GM18498 (cell line): Measurements from ENCODE around the gene MAMDC4.

Experiments used
- ATAC-seq: cut with Tn5 transposase; IDR thresholded peaks from one replicate; pipeline ENCODE4 v1.9.1; 2021; ENCODE audit warnings: mild to moderate bottlenecking, moderate library complexity; ENCODE audit not compliant: unreplicated experiment

Gene MAMDC4

GRCh38 chr9:136848393-136849037, 3.6 kb upstream of the MAMDC4 start:
- ATAC-seq, result no peak

DNA sequence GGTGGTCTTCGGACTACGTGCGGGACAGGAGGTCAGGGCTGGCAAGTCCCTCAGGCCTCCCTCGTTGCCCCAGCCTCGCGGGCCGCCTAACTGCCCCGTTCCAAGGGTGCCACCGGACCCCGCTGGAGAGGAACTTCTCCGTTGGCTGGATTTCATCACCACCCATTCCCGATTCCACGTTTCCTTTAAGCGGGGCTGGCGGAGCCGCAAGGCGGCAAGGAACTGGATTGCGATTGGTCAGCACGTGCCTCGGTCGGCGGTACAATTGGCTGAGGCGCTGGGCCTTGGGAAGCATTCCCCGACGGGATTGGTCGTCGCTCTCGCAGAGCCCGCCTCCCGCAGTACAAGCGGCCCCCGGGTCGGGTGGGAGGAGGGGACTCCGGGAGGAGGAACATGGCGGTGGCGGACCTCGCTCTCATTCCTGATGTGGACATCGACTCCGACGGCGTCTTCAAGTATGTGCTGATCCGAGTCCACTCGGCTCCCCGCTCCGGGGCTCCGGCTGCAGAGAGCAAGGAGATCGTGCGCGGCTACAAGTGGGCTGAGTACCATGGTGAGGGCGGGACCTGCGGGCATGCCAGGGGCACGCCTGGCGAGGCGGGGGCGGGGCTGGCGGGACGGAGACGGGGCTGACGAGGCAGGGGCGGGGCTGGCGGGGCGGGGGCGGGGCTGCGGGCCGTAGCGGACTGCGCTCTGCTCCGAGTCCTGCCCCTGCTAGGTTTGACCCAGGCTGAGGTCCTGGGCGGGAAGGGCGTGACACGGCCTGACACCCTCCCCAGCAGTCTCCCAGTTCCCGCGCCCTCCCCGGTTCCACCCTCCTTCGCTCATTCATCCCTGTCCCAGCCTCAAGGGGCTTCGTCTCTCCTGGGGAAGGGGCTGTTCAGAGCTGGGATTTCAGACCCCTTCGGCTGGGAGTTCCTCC, 2.8 kb upstream of the MAMDC4 start, which contains the start of gene PHPT1:
PHPT1 (plus strand) TSS at position 372 of the 922 bp plus-strand sequence; CDS start at position 394, 22 bp downstream.
- peak; percentile 82 for ATAC-seq

- ATAC-seq, result no peak
These were observed 1.9 kb upstream of the MAMDC4 start for GRCh38 chr9:136849960-136850865.

DNA sequence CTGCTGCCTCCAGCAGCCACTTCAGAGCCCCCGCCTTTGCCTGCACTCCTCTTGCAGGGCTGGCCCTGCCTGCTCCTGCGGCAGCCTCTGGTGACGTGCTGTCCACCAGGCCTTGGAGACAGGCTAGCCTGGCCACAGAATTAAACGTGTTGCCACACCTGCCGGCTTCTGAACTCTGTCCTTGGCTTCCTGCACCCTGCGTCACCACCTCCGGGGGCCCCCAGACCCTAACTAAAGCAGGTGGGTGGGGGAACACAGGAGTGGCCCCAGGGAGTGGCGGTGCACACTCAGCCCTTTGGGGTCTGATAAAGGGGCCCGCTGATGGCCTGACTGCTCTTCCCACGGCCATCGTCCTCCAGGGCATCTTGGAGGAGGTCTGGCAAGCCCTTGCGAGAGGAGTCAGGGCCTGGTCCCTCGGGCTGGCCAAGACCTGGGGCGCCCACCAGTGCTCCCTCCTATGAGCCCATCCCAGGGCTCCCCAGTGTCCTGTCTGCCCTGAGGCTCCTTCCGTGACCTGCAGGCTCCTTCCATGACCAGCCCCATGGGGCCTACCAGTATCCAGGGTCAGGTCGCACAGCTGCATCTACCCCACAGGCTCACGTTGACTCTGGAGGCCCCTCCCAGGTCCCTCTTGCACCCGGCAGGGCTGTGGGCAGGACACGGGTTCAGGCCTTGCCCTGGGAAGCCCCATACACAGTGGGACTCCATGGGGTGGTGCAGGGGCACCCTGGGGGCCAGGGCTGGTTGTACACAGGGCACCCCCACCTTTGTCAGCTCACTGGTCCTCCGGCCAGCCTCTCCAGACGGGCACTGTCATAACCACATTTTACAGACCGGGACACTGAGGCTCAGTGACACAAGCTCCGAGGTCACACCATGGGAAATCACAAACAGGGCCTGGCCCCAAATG, 1.0 kb upstream of the MAMDC4 start:
- no peak for ATAC-seq

- ATAC-seq, result no peak
These were observed 784 bp downstream of the MAMDC4 start for GRCh38 chr9:136852664-136853595.

GRCh38 chr9:136853596-136854112, 1.5 kb downstream of the MAMDC4 start:
- ATAC-seq, result no peak

DNA sequence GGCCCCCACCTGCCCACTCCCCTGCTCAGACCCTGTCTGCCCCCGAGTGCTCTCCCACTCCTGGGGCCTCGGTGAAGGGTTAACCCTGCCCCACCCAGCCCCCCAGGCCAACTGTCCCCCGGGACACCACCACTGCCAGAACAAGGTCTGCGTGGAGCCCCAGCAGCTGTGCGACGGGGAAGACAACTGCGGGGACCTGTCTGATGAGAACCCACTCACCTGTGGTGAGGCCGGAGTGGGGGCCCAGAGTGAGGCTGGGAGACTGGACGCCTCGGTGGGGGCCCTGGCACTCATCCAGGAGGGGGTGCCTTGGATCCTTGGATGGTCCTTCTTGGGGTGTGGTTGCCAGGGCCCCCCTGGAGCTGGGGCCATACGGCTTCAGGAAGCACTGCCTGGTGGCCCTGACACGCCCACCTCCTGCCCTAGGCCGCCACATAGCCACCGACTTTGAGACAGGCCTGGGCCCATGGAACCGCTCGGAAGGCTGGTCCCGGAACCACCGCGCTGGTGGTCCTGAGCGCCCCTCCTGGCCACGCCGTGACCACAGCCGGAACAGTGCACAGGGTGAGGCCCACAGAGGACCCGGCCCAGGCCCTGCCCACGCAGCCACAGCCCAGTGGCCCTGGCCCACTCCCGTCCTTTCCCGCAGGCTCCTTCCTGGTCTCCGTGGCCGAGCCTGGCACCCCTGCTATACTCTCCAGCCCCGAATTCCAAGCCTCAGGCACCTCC, 2.1 kb downstream of the MAMDC4 start:
- ATAC-seq, result no peak

GRCh38 chr9:136854842-136855460, 2.8 kb downstream of the MAMDC4 start:
- ATAC-seq, result no peak

DNA sequence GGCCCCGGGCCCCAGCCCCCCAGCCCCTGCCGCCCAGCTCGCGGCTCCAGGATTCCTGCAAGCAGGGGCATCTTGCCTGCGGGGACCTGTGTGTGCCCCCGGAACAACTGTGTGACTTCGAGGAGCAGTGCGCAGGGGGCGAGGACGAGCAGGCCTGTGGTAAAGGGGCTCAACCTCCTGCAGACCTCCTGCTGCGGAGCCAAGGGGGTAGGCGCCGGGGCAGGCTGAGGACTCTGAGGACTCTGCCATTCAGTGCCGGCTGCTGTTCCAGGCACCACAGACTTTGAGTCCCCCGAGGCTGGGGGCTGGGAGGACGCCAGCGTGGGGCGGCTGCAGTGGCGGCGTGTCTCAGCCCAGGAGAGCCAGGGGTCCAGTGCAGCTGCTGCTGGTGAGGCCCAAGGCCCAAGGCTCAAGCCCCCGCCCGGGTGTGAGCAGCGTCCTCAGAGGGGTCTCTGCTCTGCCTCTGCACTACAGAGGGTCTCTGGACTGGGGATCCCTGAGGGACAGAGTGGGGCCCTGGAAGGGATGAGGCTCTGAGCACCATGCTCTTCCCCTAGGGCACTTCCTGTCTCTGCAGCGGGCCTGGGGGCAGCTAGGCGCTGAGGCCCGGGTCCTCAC, 3.4 kb downstream of the MAMDC4 start:
- ATAC-seq, result no peak

DNA sequence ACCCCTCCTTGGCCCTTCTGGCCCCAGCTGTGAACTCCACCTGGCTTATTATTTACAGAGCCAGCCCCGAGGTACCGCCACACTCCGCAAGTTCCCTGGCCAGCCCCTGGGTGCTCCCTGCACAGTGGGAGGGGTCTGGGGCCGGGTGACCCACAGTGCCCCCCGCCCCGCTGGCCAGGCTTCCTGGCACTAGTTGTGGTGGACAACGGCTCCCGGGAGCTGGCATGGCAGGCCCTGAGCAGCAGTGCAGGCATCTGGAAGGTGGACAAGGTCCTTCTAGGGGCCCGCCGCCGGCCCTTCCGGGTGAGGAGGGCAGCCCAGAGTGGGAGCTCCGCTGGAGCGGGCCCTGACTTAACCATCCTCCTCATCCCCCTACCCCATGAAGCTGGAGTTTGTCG, 3.9 kb downstream of the MAMDC4 start:
- no peak for ATAC-seq

- ATAC-seq, result no peak
These were observed 4.5 kb downstream of the MAMDC4 start for GRCh38 chr9:136856541-136857141.

DNA sequence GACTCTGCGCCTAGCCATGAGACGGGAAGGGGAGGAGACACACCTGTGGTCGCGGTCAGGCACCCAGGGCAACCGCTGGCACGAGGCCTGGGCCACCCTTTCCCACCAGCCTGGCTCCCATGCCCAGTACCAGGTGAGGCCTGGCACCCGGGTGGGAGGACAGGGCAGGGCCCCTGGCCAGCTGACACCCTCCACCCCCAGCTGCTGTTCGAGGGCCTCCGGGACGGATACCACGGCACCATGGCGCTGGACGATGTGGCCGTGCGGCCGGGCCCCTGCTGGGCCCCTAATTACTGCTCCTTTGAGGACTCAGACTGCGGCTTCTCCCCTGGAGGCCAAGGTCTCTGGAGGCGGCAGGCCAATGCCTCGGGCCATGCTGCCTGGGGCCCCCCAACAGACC, 5.0 kb downstream of the MAMDC4 start:
- ATAC-seq, result no peak

- ATAC-seq, result no peak
These were observed 5.7 kb downstream of the MAMDC4 start for GRCh38 chr9:136857581-136858412.

- ATAC-seq, result no peak
These were observed 6.3 kb downstream of the MAMDC4 start for GRCh38 chr9:136858452-136858843.

- ATAC-seq, result no peak
These were observed 7.0 kb downstream of the MAMDC4 start for GRCh38 chr9:136858844-136859757.
